HepG2 (cell line): Measurements from ENCODE around the gene STX7. TPM values are rescaled to one million over a fixed set of nuclear protein-coding genes. Genes with fewer than 3 reads are reported as not detected.

Experiments used
- AKAP8 ChIP-seq: sonication (generic); formaldehyde crosslinking; IDR thresholded peaks from 2 replicates; pipeline ENCODE4 v1.5.1; 2020; ENCODE audit warnings: mild to moderate bottlenecking, missing genetic modification reagents
- ARNT2 ChIP-seq: sonication (generic); formaldehyde crosslinking; IDR thresholded peaks from 2 replicates; pipeline ENCODE4 v1.8.0; 2022; ENCODE audit warnings: mild to moderate bottlenecking, low read depth, missing genetic modification reagents, moderate library complexity
- CBX5 ChIP-seq: sonication (generic); formaldehyde crosslinking; IDR thresholded peaks from 2 replicates; pipeline ENCODE4 v1.4.0; 2020; ENCODE audit warnings: missing genetic modification reagents, borderline replicate concordance
- DPF2 ChIP-seq: sonication (generic); formaldehyde crosslinking; IDR thresholded peaks from 2 replicates; pipeline ENCODE4 v1.4.0; 2020; ENCODE audit warnings: mild to moderate bottlenecking, low read depth, missing genetic modification reagents, borderline replicate concordance
- HBP1 ChIP-seq: IDR thresholded peaks from 2 replicates; pipeline ENCODE4 v1.6.1; 2016; ENCODE audit warnings: low read depth, control low read depth
- HMG20B ChIP-seq: conservative IDR thresholded peaks from 2 replicates; pipeline ENCODE4 v1.6.1; 2016; ENCODE audit warnings: missing genetic modification reagents, missing compliant biosample characterization
- HOXA9 ChIP-seq: sonication (generic); formaldehyde crosslinking; IDR thresholded peaks from 2 replicates; pipeline ENCODE4 v1.8.1; 2022; ENCODE audit warnings: missing genetic modification reagents, mild to moderate bottlenecking, moderate library complexity, borderline replicate concordance
- MIER3 ChIP-seq: IDR thresholded peaks from 2 replicates; pipeline ENCODE4 v1.6.1; 2016; ENCODE audit warnings: missing compliant biosample characterization, borderline replicate concordance
- MTERF4 ChIP-seq: sonication (generic); formaldehyde crosslinking; IDR thresholded peaks from 2 replicates; pipeline ENCODE4 v1.8.0; 2023; ENCODE audit warnings: mild to moderate bottlenecking, missing genetic modification reagents
- NFATC3 ChIP-seq: sonication (generic); formaldehyde crosslinking; IDR thresholded peaks from 2 replicates; pipeline ENCODE4 v1.5.1; 2020; ENCODE audit warnings: mild to moderate bottlenecking, missing genetic modification reagents
- NR2F6 ChIP-seq, 2 experiments: IDR thresholded peaks; 2 replicates each; pipeline ENCODE4 v1.6.1; 2016; ENCODE audit warnings: antibody characterized with exemption in 1 of 2, mild to moderate bottlenecking in 1 of 2
- RFX1 ChIP-seq: fragments of 450-650 bp; IDR thresholded peaks from 2 replicates; pipeline ENCODE4 v1.6.1; 2017
- TBX3 ChIP-seq: fragments of 450-650 bp; IDR thresholded peaks from 2 replicates; pipeline ENCODE4 v1.6.1; 2017; ENCODE audit warnings: antibody characterized with exemption, mild to moderate bottlenecking, inconsistent platforms, borderline replicate concordance
- TOE1 ChIP-seq: sonication (generic); formaldehyde crosslinking; IDR thresholded peaks from 2 replicates; pipeline ENCODE4 v1.4.0; 2020; ENCODE audit warnings: mild to moderate bottlenecking, missing genetic modification reagents
- ZNF124 ChIP-seq: sonication (generic); formaldehyde crosslinking; IDR thresholded peaks from 2 replicates; pipeline ENCODE4 v1.4.0; 2020; ENCODE audit warnings: missing genetic modification reagents
- ZNF17 ChIP-seq: sonication (generic); formaldehyde crosslinking; IDR thresholded peaks from 2 replicates; pipeline ENCODE4 v1.5.0; 2020; ENCODE audit warnings: mild to moderate bottlenecking, missing genetic modification reagents
- ZNF503 ChIP-seq: sonication (generic); formaldehyde crosslinking; IDR thresholded peaks from 2 replicates; pipeline ENCODE4 v1.4.0; 2020; ENCODE audit warnings: missing genetic modification reagents
- ZNF800 ChIP-seq: sonication (generic); formaldehyde crosslinking; IDR thresholded peaks from 2 replicates; pipeline ENCODE4 v1.4.0; 2020; ENCODE audit warnings: missing genetic modification reagents
- ZNF816 ChIP-seq: sonication (generic); formaldehyde crosslinking; IDR thresholded peaks from 2 replicates; pipeline ENCODE4 v1.8.0; 2022; ENCODE audit warnings: missing genetic modification reagents, mild to moderate bottlenecking, borderline replicate concordance
- ZUFSP ChIP-seq: sonication (generic); formaldehyde crosslinking; IDR thresholded peaks from 2 replicates; pipeline ENCODE4 v1.9.0; 2021; ENCODE audit warnings: missing genetic modification reagents, mild to moderate bottlenecking, borderline replicate concordance
- polyA plus RNA-seq, 8 experiments: library from polyadenylated mRNA; depleted of rRNA in 3 of 8; stranded (reverse) in 7 of 8; unstranded in 1 of 8; fragments of >200 nt; fragmentation: Illumina TruSeq in 4 of 8; extraction: Trizol in 4 of 8; gene quantifications; 2 replicates each; pipeline versions ENCODE4 v1.2.1 to v1.2.3, GENCODE V29; 2011 to 2016; ENCODE audit warnings: low read depth in 4 of 8, missing spikeins in 1 of 8, mixed read lengths in 1 of 8; ENCODE audit not compliant: insufficient read depth in 1 of 8
- total RNA-seq, 5 experiments: library from RNA; depleted of rRNA; stranded (reverse); fragments of >200 nt; fragmentation: Illumina TruSeq; extraction: Trizol; gene quantifications; 2 replicates each; pipeline ENCODE4 v1.2.3, GENCODE V29; 2016; ENCODE audit warnings: low read depth in 1 of 5

Gene STX7
- total and polyA plus RNA-seq, 2 of the 13 experiments (the other 11 are each of a cell fraction or from before 2014, with no cell fraction given) = 28.0 to 34.7 TPM

GRCh38 chr6:132512638-132513632 is at the start of gene STX7 (continued):
- TF ChIP-seq TOE1 (CRISPR knock-in tag) (no peak), ZNF800 (CRISPR knock-in tag) (peak; percentile 98), TBX3 (no peak; the same call in 1 of the 2 replicates), ZNF503 (peak; percentile 80; the same call in 1 of the 2 replicates), RFX1 (no peak), AKAP8 (CRISPR knock-in tag) (peak; percentile 61; the same call in 1 of the 2 replicates), ZNF17 (no peak), ZNF124 (CRISPR knock-in tag) (peak; percentile 32), ARNT2 (CRISPR knock-in tag) (peak; percentile 91), MIER3 (CRISPR knock-in tag) (peak; percentile 31; the same call in 1 of the 2 replicates), CBX5 (CRISPR knock-in tag) (no peak), HBP1 (CRISPR knock-in tag) (peak; percentile 5; the same call in 1 of the 2 replicates), DPF2 (CRISPR knock-in tag) (no peak), HMG20B (CRISPR knock-in tag) (no peak), ZNF816 (CRISPR knock-in tag) (no peak), HOXA9 (CRISPR knock-in tag) (no peak), NR2F6 (IDR thresholded peaks at IDR 0.05) (no peak), NR2F6 (CRISPR knock-in tag; IDR thresholded peaks at IDR 0.05) (0 out of 2 replicates have a peak, but pooled peaks have one; percentile 17), ZUFSP (CRISPR knock-in tag) (no peak), NFATC3 (CRISPR knock-in tag) (no peak; the same call in 1 of the 2 replicates), MTERF4 (peak; percentile 90)
